GM18867 (cell line): Measurements from ENCODE around the gene KDM1A.

Experiments
- ATAC-seq: cut with Tn5 transposase; IDR thresholded peaks from one replicate; pipeline ENCODE4 v1.9.1; 2021; ENCODE audit warnings: mild to moderate bottlenecking, moderate library complexity; ENCODE audit not compliant: unreplicated experiment

KDM1A gene

GRCh38 chr1:23129846-23130245, 110.6 kb downstream of the KDM1A start:
- ATAC-seq = no peak

- ATAC-seq = no peak
Measured at GRCh38 chr1:23132033-23132432, 112.8 kb downstream of the KDM1A start.
